GM12872 (cell line): Measurements from ENCODE around the gene CD46.

Experiments
- CTCF ChIP-seq: IDR thresholded peaks from 3 replicates; pipeline ENCODE4 v1.5.1; 2011; ENCODE audit warnings: low read depth, mild to moderate bottlenecking, low read length, moderate library complexity; ENCODE audit not compliant: insufficient read depth

CD46 gene

GRCh38 chr1:207801819-207802218, 50.0 kb downstream of the CD46 start:
- TF ChIP-seq CTCF: no peak

GRCh38 chr1:207803678-207804077, 51.8 kb downstream of the CD46 start:
- TF ChIP-seq CTCF: no peak

- TF ChIP-seq CTCF: no peak
Measured at GRCh38 chr1:207804721-207805468, 53.0 kb downstream of the CD46 start.

GRCh38 chr1:207805841-207806421, 54.1 kb downstream of the CD46 start:
- no peak for TF ChIP-seq CTCF

GRCh38 chr1:207806531-207807325, 54.9 kb downstream of the CD46 start:
- no peak for TF ChIP-seq CTCF

GRCh38 chr1:207807326-207807689, 55.5 kb downstream of the CD46 start:
- no peak for TF ChIP-seq CTCF

GRCh38 chr1:207807690-207808321, 56.0 kb downstream of the CD46 start:
- TF ChIP-seq CTCF: no peak
